ENCODE measurements around the gene HOXB5.

- TF ChIP-seq POLR2AphosphoS5 (IDR thresholded peaks at IDR 0.05; ENCODE audit: low read depth, low read length) (no peak), SIN3A (IDR thresholded peaks at IDR 0.05; ENCODE audit: borderline replicate concordance, insufficient read depth, low read length) (no peak), TAF1 (IDR thresholded peaks at IDR 0.05; ENCODE audit: borderline replicate concordance, insufficient read depth, low read length) (no peak), REST (IDR thresholded peaks at IDR 0.05; ENCODE audit: insufficient read depth in 1 of 2, low read depth in 2 of 2, low read length in 2 of 2) (no peak)
Measured at GRCh38 chr17:48604770-48605329, 11.3 kb upstream of the HOXB5 start, which contains the start of gene HOXB6.

All from PFSK-1 (cell line).